ENCODE measurements around the gene KLK3.

Gene KLK3

GRCh38 chr19:50898018-50898417 is 43.3 kb downstream of the KLK3 start:
- no peak for DNase-seq (ENCODE audit: low spot score)

GRCh38 chr19:50899569-50899968 is 44.9 kb downstream of the KLK3 start:
- no peak for DNase-seq (ENCODE audit: low spot score)

- no peak for DNase-seq (ENCODE audit: low spot score)
Measured at GRCh38 chr19:50902640-50903039, 47.9 kb downstream of the KLK3 start.

- DNase-seq (ENCODE audit: low spot score), result no peak
Measured at GRCh38 chr19:50906217-50906616, 51.5 kb downstream of the KLK3 start.

- DNase-seq (ENCODE audit: low spot score), result no peak
Measured at GRCh38 chr19:50908336-50908735, 53.6 kb downstream of the KLK3 start.

- DNase-seq (ENCODE audit: low spot score), result peak; percentile 9
Measured at GRCh38 chr19:50909240-50910070, 54.7 kb downstream of the KLK3 start.

Data from AG08395 (cell line).